Eye (tissue), 1 donor: ENCODE data around the gene AEN.
A peak's percentile ranks its signal among the peaks of the same experiment; 100 is the strongest.

ENCODE experiments used
- DNase-seq: peaks from one replicate; pipeline ENCODE4 v3.0.0-alpha.2; 2015

AEN gene

DNA sequence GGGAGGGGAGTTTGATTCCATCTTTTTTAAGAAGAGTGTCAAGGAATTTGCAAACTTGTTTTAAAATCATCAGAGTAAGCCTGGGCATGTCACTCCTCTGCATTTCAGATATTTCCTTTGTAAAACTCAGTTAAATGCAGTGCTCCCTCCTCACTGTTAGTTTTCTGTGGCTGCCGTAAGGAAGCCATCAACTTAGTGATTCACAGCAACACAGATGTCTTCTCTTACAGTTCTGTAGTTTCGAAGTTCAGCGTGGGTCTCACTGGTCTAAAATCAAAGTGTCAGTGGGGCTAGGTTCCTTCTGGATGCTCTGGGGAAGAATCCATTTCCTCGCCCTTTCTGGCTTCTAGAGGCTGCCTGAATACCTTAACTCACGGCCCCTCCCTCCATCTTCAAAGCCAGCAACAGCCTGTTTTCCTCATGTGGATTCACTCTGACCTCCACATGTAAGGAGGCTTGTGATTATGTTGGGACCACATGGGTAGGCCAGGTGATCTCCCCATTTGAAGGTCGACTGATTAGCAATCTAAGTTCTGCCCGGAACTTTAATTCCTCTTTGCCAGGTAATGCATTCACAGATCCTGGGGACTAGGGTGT, 30.1 kb downstream of the AEN start:
- no peak for DNase-seq

GRCh38 chr15:88651971-88652370, 30.8 kb downstream of the AEN start:
- no peak for DNase-seq

DNA sequence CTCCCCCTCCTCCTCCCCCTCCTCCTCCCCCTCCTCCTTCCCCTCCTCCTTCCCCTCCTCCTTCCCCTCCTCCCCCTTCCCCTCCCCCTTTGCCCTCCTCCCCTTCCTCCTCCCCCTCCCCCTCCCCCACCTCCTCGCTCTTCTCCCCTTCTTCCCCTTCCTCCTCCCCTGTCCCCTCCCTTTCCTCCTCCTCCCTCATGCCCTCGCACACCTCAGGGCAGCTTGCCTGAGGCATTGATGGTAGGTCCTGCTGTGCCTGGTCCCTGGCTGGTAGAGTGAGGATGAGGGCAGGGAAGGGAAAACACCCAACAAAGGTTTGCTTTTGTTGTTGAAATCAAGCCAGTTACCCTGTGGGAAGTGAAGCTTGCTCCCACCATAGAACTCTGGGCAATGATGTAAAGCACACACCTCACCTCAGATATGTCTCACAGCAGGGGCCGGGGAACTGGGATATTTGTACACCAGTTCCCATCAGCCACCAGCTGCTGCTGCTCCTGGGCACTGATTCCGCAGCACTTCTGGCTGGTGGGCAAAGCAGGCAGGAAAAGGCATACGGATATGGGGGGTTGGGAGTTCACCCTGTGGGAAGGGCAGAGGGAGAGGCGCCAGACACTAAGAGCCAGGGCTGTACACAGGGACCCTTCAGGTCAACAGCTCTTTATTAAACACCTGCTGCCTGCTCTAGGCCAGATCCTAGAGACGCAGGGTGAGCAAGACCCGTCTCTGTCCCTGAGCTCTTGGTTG, 31.5 kb downstream of the AEN start:
- no peak for DNase-seq

DNA sequence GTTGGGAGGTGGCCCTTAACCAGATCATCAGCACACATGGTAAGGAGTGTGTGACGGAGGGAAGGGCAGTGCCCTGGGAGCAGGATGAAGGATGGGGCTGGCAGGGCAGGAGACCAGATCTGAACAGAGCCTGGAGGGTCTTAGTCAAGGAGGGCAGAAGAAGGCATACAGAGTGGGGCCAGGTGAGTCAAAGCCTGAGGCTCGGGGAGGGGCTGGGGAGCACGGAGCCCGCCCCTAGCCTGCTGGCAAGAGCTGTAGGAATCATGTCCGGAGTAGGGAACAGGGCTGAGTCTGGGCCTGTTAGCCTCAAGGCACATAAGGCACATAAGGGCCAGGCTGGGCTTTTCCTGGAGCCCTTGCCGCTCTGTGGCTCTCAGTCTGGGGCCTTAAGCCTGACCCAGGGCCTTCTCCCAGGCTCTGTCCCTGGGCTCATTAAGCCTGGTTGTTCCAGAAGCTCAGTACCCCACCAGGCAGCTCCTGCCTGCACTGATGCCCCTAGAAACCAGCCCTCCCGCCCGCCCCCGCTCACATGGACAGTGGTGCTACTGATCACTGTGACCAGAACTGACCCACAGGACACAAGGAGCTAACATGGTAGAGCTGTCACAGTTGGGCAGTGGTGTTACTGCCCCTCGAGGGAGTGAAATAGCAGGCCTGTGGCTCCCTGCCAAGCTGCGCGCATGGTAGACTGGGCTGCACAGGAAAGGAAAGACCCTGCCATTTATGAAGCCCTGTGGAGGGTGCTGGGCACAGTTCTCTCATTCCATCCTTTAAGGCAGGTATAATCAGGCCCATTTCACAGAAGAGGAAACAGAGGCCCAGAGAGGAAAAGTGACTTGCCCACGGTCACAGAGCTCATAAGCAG, 32.3 kb downstream of the AEN start:
- no peak for DNase-seq

DNA sequence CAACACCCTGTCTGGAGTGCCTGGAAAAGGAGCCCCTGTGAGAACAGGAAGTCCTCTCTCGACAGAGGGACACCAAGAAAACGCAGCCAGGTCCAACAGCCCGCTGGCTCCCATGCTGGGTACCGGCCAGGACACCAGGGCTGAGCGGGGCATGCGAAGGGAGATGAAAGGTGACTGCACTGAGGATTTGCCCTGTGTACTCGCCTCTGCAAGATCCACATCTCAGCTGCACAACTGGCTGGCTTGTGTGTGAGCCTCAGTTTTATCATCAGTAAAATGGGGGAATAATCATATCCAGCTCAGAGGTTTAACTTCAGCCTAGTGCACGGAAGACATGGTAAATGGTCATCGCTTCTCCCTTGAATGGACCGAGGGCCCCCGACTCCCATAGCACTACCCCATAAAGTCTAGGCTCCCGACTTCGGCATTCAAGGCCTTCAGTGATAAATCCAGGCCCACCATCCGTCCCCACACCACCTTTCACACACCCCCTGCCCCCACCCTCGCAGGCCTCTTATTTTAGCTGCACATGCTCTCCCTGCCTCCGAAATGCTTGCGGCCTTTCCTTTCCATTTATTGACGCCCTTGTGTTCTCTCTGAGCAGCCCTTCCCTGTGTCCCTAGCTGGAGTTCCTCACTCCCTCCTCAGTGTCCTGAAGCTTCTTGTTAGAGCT, 33.4 kb downstream of the AEN start:
- DNase-seq, result no peak

- no peak for DNase-seq
These were observed 34.0 kb downstream of the AEN start for GRCh38 chr15:88655103-88655553.

DNA sequence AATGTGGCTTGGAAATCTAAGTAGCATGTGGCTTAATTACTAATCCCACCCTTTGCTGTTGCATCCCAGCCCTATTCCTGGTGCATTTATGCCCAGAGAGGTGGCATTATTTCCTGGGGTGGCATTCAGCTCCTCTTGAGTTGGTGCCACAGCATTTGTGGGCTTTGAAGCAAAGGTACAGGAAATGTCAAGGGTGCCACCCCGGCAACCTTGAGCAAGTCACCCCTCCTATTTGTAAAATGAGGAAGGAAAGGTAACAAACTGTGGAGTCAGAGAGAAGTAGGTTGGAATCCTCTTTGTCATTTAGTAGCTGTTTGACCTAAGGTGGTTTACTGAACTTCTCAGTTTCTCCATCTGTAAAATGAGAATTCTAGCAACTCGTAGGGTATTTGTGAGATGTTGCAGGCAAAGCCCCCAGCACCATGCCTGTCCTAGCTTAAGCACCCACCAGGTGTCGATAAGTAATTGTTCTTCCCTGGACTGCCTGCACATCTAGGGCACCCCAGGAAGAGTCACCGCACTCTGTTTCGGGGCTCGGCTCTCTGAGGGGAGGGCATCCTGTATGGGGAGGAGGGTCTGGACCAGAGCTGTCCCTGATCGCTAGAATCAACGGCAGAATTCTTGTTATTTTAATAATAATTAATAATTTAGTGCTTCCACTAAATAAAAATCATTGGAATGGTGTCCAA, 34.8 kb downstream of the AEN start:
- no peak for DNase-seq

DNA sequence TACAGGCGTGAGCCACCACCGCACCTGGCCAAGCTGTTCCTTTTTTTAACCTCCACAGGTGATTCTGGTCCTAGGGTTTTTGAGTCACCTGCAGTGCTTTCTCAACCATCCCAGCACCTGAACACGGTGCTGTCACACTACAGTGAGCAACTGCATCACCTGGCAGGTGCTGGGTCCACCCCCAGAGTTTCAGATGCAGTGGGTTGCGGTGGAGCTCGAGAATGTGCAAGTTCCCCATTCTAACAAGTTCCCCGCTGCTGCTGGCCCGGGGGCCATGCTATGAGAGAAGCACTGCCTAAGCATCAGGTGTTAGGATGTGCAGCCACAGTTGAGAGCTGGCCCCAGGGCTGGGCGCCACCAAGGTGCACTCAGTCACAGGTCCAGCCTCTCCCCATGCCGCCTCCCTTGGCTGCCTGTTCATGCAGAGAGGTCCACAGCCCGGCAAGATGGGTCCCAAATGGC, 35.7 kb downstream of the AEN start:
- DNase-seq, result no peak

DNA sequence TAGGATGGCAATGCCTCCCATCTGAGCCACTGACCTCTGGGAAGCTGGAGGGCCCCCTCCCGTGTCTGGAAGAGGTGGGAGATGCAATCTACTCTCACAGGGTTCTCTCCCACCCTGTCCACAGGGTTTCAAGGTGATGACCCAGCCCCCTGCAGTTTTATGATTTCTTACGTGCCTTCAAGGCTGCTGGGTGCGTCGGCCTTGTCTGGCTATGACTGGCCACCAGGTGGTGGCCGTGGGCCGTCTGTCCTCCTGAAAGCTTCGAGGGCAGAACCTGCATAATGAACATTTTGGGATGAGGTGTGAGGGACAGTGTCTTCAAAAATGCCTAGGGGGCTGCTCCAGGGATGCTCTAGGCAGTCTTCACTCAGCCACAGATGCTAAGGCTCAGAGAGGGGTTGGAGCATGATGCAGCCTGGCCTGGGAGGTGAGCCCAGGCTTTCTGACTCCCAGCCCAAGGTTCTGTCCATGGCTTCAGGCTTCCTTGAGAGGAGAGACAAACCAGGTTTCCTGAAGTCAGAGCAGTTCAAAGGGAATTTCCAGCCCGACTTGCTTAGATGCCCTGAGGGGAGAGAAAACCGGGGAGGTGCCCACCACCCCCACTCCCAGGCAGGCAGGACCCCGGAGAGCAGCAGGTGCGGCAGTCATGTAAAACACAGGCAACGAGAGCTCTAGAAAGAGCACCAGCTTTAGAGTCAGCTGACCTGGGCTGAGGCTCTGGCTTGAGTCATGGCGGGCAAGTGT, 36.4 kb downstream of the AEN start:
- DNase-seq, result peak; percentile 67

GRCh38 chr15:88658070-88658965, 37.2 kb downstream of the AEN start:
- no peak for DNase-seq

- DNase-seq, result no peak
These were observed 38.1 kb downstream of the AEN start for GRCh38 chr15:88658972-88659931.

- DNase-seq, result no peak
These were observed 40.0 kb downstream of the AEN start for GRCh38 chr15:88661041-88661700.

DNA sequence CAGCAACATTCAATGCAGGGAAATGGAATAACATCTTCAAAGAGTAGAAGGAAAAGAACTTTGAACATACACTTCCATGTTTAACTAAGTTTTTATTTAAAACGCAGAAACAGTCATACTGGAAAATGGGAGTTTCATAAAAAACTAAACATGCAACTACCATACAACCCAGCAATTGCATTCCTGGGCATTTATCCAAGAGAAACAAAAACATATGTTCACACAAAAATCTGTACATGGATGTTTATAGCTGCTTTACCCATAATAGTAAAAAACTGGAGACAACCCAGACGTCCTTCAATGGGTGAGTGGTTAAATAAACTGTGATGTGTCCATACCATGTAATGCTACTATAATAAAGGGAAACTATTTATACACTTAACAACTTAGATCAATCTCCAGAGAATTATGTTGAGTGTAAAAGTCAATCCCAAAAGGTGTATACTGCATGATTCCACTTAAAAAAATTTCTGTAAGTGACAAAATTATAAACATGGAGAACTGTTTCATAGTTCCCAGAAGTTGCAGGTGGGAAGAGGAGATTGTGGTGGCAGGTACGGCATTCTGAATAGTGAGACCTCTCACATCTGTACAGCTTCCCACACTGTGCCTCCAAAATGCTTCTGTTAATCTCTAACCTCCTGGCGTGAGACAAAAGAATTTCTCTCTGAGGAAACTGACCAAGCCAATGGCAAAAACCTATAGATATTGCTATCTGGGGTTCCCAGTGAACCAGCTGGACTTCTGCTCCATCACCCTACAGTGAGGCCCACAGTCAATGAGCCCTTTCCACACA, 40.8 kb downstream of the AEN start:
- peak; percentile 60 for DNase-seq

DNA sequence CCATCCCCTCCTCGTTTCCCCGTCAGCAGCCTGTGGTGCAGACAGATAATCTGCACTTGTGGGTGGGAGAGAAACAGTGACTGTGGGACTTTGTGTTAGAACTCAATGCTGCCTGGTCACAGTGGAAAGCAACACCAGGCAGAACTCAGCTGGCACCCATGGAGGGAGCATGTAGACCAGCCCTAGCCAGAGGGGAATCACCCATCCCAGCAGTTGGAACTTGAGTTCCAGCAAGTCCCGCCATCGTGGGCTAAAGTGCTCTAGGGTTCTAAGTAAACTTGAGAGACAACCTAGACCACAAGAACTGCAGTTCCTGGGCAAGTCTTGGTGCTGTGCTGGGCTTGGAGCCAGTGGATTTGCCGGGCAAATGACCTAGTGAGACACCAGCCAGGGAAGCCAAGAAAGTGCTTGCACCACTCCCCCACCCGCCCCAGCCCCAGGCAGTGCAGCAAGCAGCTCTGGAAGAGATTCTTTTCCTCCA, 42.0 kb downstream of the AEN start:
- no peak for DNase-seq

DNA sequence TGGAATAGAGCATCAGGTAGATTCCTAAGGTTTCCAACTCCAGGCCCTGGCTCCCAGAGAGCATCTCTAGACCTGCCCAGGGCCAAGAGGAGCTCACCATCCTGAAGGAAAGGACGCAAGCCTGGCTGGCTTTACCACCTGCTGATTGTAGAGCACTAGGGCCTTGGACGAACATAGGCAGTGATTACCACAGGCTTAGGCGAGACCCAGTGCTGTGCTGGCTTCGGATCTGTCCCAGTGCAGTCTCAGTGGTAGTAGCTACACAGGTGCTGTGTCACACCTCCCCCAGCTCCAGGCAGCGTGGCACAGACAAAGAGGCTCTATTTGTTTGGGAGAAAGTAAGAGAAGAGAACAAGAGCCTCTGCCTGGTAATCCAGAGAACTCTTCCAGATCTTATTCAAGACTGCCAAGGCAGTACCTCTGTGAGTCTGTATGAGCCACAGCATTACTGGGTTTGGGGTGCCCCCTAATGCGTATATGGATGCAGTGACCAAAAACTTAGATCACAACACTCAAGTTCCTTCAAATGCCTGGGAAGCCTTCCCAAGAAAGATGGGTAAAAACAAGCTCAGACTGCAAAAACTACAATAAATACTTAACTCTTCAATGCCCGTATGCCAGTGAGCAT, 43.1 kb downstream of the AEN start:
- DNase-seq, result no peak

DNA sequence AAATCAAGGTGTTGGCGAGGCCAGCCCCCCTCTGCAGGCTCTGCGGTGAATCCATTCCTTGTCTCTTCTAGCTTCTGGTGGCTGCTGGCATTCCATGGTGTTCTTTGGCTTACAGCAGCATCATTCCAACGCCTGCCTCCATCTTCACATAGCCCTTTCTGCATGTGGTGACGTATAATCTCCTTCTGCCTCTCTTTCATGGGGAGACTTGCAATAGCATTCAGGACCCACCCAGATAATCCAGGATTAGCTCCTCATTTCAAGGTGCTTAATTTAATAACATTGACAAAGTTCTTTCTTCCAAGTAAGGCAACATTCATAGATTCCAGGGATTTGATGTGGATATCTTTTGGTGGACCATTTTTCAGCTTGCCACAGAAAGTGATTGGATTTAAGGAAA, 53.5 kb downstream of the AEN start:
- no peak for DNase-seq

DNA sequence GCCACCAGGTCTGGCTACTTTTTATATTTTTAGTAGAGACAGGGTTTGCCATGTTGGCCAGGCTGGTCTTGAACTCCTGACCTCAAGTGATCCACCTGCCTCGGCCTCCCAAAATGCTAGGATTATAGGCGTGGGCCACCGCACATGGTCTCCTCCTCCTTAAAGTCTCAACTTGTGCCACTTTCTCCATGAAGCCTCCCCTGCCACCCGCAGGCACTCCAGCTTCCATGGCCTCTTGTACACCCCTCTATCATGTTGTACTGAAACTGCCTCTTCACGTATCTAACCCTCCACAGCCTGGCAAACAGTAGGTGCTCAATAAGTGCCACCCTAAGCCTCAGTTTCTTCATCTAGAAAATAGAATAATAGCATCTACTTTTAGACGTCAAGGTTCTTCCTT, 57.6 kb downstream of the AEN start:
- DNase-seq, result no peak
